ENCODE results near the gene ZFP92. TPM values are rescaled to one million over a fixed set of nuclear protein-coding genes. Genes with fewer than 3 reads are reported as not detected.

Gene ZFP92
- total RNA-seq, 1 donor from 2014 or later = 1.6 TPM

- ChIA-PET POLR2A (no interaction called here), CTCF (no interaction called here)
- Mint-ChIP-seq H3K27me3 (no peaks in the 10 kb centered on the region), H3K4me1 (no peaks in the 10 kb centered on the region), H3K27ac (no peak overlapping the region), H3K36me3 (ENCODE audit: low read depth) (no peaks in the 10 kb centered on the region), H3K4me3 (no peak overlapping the region), H3K9me3 (no peaks in the 10 kb centered on the region)
- ATAC-seq (ENCODE audit: low read depth) (no peak), DNase-seq (no peak)
- TF ChIP-seq CTCF (IDR thresholded peaks at IDR 0.05) = no peak
- intact Hi-C loops (cut with micrococcal nuclease) = no loop called here
Observed at GRCh38 chrX:153392642-153393321, 18.5 kb upstream of the ZFP92 start.

- no peak for TF ChIP-seq CTCF (IDR thresholded peaks at IDR 0.05)
- ChIA-PET POLR2A (no interaction called here), CTCF (no interaction called here)
- Mint-ChIP-seq H3K36me3 (ENCODE audit: low read depth) (no peaks in the 10 kb centered on the region), H3K27ac (no peak overlapping the region), H3K4me3 (no peak overlapping the region), H3K4me1 (peaks cover 1% of the 10 kb centered on the region), H3K27me3 (no peaks in the 10 kb centered on the region), H3K9me3 (no peaks in the 10 kb centered on the region)
- intact Hi-C loops (cut with micrococcal nuclease) = no loop called here
- ATAC-seq (ENCODE audit: low read depth) (no peak), DNase-seq (no peak)
Observed at GRCh38 chrX:153394612-153395011, 16.7 kb upstream of the ZFP92 start.

DNA sequence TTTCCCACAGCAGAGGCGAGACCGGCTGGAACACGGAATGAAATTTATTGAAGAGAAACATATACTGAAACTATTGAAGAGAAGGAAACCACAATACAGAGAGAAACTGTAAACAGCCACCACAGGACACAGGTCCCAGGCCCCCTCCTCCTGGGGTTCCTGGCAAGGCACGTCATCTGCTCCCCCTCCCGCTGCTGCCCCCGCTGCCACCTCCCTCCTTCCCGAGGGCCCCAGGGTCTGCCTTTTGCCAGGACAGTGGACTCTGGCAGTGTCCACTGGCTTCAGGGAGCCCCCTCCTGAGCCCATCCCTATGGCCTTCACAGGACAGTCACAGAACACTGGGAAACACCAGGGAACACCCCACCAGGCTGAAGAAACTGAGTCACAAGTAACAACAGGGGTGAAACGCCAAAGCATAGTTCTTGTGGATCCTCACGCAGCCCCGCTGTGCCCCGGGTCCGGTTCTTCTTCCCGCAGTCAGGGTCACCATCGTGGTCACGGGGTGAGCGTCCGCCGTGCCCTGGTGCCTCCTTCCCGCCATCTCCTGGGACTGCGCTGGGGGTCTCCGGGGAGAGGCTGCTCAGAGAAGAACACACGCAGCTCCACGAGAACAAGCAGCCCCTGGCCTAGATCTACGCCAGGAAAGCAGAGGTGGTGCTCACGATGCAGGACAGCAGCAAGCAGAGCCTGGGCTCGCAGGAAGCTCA is 15.5 kb upstream of the ZFP92 start:
- Mint-ChIP-seq H3K9me3 (no peaks in the 10 kb centered on the region), H3K36me3 (ENCODE audit: low read depth) (no peaks in the 10 kb centered on the region), H3K4me1 (peaks cover 6% of the 10 kb centered on the region), H3K27me3 (no peaks in the 10 kb centered on the region), H3K4me3 (no peak overlapping the region), H3K27ac (no peak overlapping the region)
- ATAC-seq (ENCODE audit: low read depth) = no peak
- TF ChIP-seq CTCF (IDR thresholded peaks at IDR 0.05) = no peak
- ChIA-PET CTCF (no interaction called here), POLR2A (no interaction called here)
- intact Hi-C loops (cut with micrococcal nuclease) = no loop called here
- no peak for DNase-seq

DNA sequence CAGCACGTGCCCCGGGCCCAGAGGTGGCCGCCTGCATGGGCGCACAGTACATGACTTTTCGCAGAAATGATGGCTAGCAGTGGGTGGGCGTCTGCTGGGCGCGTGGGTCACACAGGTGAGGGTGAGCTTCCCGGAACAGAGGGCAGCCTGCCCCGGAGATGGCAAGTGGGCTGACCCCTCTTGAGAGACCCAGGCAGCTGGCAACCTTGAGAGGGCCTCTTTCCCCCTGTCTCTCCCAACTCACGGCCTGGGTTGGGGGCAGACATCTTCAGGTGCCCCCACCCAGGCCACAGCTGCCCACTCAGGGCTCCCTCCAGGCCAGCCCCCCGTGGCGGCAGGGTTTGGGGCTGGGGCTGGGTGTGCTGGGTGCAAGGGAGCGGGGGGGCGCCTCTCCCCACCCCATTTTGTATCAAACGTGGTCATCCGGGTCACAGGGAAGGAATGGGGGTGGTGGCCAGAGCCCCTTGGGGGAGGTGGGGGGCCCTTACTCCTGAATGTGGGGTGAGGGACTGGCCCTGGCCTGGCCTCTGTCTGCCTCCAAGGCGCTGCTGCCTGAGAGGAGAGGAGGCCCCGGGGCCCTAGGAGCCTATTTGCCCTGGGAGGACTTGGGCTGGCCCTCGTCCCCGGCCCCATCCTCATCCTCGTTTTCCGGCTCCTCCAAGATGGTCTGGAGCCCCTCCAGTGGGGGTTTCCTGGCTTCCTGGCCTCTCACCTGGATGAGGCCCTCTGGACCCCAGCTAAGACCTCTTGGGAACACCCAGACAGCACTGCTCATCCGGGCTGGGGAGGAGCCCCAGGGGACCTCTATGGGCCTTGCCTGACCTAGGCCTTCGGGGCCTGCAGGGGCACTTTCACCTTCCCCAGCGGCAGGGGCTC is 14.7 kb upstream of the ZFP92 start:
- Mint-ChIP-seq H3K9me3 (peaks cover 2% of the 10 kb centered on the region), H3K4me3 (no peak overlapping the region), H3K27me3 (no peaks in the 10 kb centered on the region), H3K27ac (no peak overlapping the region), H3K36me3 (ENCODE audit: low read depth) (no peaks in the 10 kb centered on the region), H3K4me1 (peaks cover 6% of the 10 kb centered on the region)
- DNase-seq (no peak), ATAC-seq (ENCODE audit: low read depth) (no peak)
- intact Hi-C loops (cut with micrococcal nuclease) = no loop called here
- POLR2A ChIA-PET = no interaction called here
- no peak for TF ChIP-seq CTCF (IDR thresholded peaks at IDR 0.05)
- CTCF ChIA-PET = no interaction called here

Data from activated B cell treated with CpG ODN at 0.5 μM for 24 hours (primary cell).